WTC11 (cell line): Measurements from ENCODE around the gene INSC.

ENCODE experiments used
- CTCF ChIP-seq: fragments of 200-600 bp; IDR thresholded peaks from 2 replicates; pipeline ENCODE4 v1.8.0; 2022; ENCODE audit warnings: antibody characterized with exemption
- E2F5 ChIP-seq: sonication (generic); formaldehyde crosslinking; IDR thresholded peaks from 2 replicates; pipeline ENCODE4 v1.8.1; 2022; ENCODE audit warnings: mild to moderate bottlenecking, moderate library complexity, missing genetic modification reagents
- FOXP4 ChIP-seq: sonication (generic); formaldehyde crosslinking; IDR thresholded peaks from 2 replicates; pipeline ENCODE4 v1.8.0; 2022; ENCODE audit warnings: mild to moderate bottlenecking, missing genetic modification reagents
- MAX ChIP-seq: sonication (generic); formaldehyde crosslinking; IDR thresholded peaks from 2 replicates; pipeline ENCODE4 v1.8.0; 2022; ENCODE audit warnings: mild to moderate bottlenecking, missing genetic modification reagents
- PRDM15 ChIP-seq: sonication (generic); formaldehyde crosslinking; IDR thresholded peaks from 2 replicates; pipeline ENCODE4 v1.8.0; 2022; ENCODE audit warnings: missing genetic modification reagents
- RELA ChIP-seq: sonication (generic); formaldehyde crosslinking; IDR thresholded peaks from 2 replicates; pipeline ENCODE4 v1.8.1; 2022; ENCODE audit warnings: missing genetic modification reagents, mild to moderate bottlenecking, borderline replicate concordance
- SMAD3 ChIP-seq: sonication (generic); formaldehyde crosslinking; IDR thresholded peaks from 2 replicates; pipeline ENCODE4 v1.8.0; 2022; ENCODE audit warnings: missing genetic modification reagents, mild to moderate bottlenecking, borderline replicate concordance
- TEAD1 ChIP-seq: sonication (generic); formaldehyde crosslinking; IDR thresholded peaks from 2 replicates; pipeline ENCODE4 v1.8.0; 2022; ENCODE audit warnings: mild to moderate bottlenecking, missing genetic modification reagents
- ZBTB21 ChIP-seq: sonication (generic); formaldehyde crosslinking; IDR thresholded peaks from 2 replicates; pipeline ENCODE4 v1.8.1; 2023; ENCODE audit warnings: mild to moderate bottlenecking, missing genetic modification reagents, borderline replicate concordance

GRCh38 chr11:15169815-15170551 lies 55.3 kb downstream of the INSC start:
- TF ChIP-seq RELA (CRISPR knock-in tag) (no peak), CTCF (no peak), ZBTB21 (CRISPR knock-in tag) (no peak), FOXP4 (no peak), SMAD3 (CRISPR knock-in tag) (no peak), MAX (no peak), TEAD1 (no peak), E2F5 (CRISPR knock-in tag) (no peak), PRDM15 (CRISPR knock-in tag) (no peak)
